ENCODE data around the gene FKBP2.

The FKBP2 gene

GRCh38 chr11:64240435-64241240 lies at the start of gene FKBP2:
FKBP2 (plus strand) TSS chr11:64241095; CDS start chr11:64242388, 1,293 bp downstream.
- peak within 1 kb of the TSS; percentile 83 for H3K27ac ChIP-seq (ENCODE audit: extremely low read depth, low read depth, low read length)
- H3K9me3 ChIP-seq (ENCODE audit: control insufficient read depth, insufficient read depth, low read depth, low read length): no peaks in the 10 kb centered on the region
- no peaks in the 10 kb centered on the region for H3K4me1 ChIP-seq (ENCODE audit: control insufficient read depth, insufficient read depth, low read length)
- peak within 1 kb of the TSS; percentile 75 for H3K4me3 ChIP-seq (ENCODE audit: low read depth, low read length)
- H3K36me3 ChIP-seq (ENCODE audit: control insufficient read depth in 2 of 2, insufficient read depth in 1 of 2, low read length in 2 of 2): peaks cover 0 to 50% of the 10 kb centered on the region in 2 experiments; a peak in 1 of 3 replicates
- ChIA-PET POLR2A (interaction anchor here (0.7 to 7.2 kb wide), 21 partner anchors 8 to 538 kb away, joined by 3 to 96 read pairs (median 6); partner anchors contain the start of genes BAD, CATSPERZ, DNAJC4 and ESRRA), CTCF (interaction anchor here (0.6 to 1.2 kb wide), 9 partner anchors 10 to 788 kb away, joined by 3 to 5 read pairs (median 4); no protein-coding TSS in a partner anchor)
- TF ChIP-seq REST (tag by site-specific recombination; IDR thresholded peaks at IDR 0.05) (peak; percentile 65), ZBTB26 (tag by site-specific recombination; optimal IDR thresholded peaks at IDR 0.05) (peak; percentile 93), PATZ1 (tag by site-specific recombination; IDR thresholded peaks at IDR 0.05) (peak; percentile 98), ZEB2 (tag by site-specific recombination; IDR thresholded peaks at IDR 0.05) (peak; percentile 83), ATF2 (tag by site-specific recombination; IDR thresholded peaks at IDR 0.05; ENCODE audit: low read depth) (no peak), BCL11A (tag by site-specific recombination; IDR thresholded peaks at IDR 0.05; ENCODE audit: low read depth) (0 out of 2 replicates have a peak, but pooled peaks have one; percentile 12), ZNF114 (tag by site-specific recombination; IDR thresholded peaks at IDR 0.05) (no peak), HIC1 (tag by site-specific recombination; IDR thresholded peaks at IDR 0.05) (peak; percentile 95), GLIS2 (tag by site-specific recombination; IDR thresholded peaks at IDR 0.05) (peak; percentile 73), ZNF335 (tag by site-specific recombination; conservative IDR thresholded peaks at IDR 0.05) (peak; percentile 99), ZNF169 (tag by site-specific recombination; IDR thresholded peaks at IDR 0.05) (no peak), FEZF1 (tag by site-specific recombination; IDR thresholded peaks at IDR 0.05) (peak; percentile 40; the same call in 1 of the 2 replicates), ZBTB8A (tag by site-specific recombination; IDR thresholded peaks at IDR 0.05) (0 out of 2 replicates have a peak, but pooled peaks have one; percentile 15), KLF17 (tag by site-specific recombination; IDR thresholded peaks at IDR 0.05) (peak; percentile 11; the same call in 1 of the 2 replicates), ZBTB10 (tag by site-specific recombination; IDR thresholded peaks at IDR 0.05) (peak; percentile 91), ZNF362 (tag by site-specific recombination; IDR thresholded peaks at IDR 0.05) (no peak), ZNF629 (tag by site-specific recombination; IDR thresholded peaks at IDR 0.05) (peak; percentile 86), BCL11B (tag by site-specific recombination; IDR thresholded peaks at IDR 0.05; ENCODE audit: low read depth) (peak; percentile 18; the same call in 1 of the 2 replicates), ZNF843 (tag by site-specific recombination; IDR thresholded peaks at IDR 0.05) (0 out of 2 replicates have a peak, but pooled peaks have one; percentile 10)
